H1 (cell line): ENCODE measurements around the gene DMWD.
A peak's percentile ranks its signal among the peaks of the same experiment; 100 is the strongest.

Source experiments
- MAX ChIP-seq: IDR thresholded peaks from 2 replicates; pipeline ENCODE4 v1.6.1; 2012; ENCODE audit warnings: inconsistent platforms
- POLR2A ChIP-seq, 2 experiments: IDR thresholded peaks; 1 replicate in 1 of 2; 2 replicates in 1 of 2; pipeline ENCODE4 v1.6.1; 2011; ENCODE audit warnings: low read depth in 2 of 2, low read length in 2 of 2, mild to moderate bottlenecking in 2 of 2; ENCODE audit errors: control extremely low read depth in 1 of 2
- POLR2AphosphoS5 ChIP-seq: IDR thresholded peaks from 2 replicates; pipeline ENCODE4 v1.6.1; 2011; ENCODE audit warnings: low read depth, low read length
- TF ChIP-seq, protein P1 (sequence below), 3 experiments: IDR thresholded peaks; 1 replicate in 2 of 3; 2 replicates in 1 of 3; pipeline versions ENCODE4 v1.5.1 to v1.6.1; 2011; ENCODE audit warnings: low read length in 3 of 3, mild to moderate bottlenecking in 3 of 3, inconsistent platforms in 2 of 3, low read depth in 1 of 3, moderate library complexity in 1 of 3; ENCODE audit not compliant: insufficient read depth in 1 of 3; ENCODE audit errors: control extremely low read depth in 1 of 3

- TF ChIP-seq, protein P1, sequence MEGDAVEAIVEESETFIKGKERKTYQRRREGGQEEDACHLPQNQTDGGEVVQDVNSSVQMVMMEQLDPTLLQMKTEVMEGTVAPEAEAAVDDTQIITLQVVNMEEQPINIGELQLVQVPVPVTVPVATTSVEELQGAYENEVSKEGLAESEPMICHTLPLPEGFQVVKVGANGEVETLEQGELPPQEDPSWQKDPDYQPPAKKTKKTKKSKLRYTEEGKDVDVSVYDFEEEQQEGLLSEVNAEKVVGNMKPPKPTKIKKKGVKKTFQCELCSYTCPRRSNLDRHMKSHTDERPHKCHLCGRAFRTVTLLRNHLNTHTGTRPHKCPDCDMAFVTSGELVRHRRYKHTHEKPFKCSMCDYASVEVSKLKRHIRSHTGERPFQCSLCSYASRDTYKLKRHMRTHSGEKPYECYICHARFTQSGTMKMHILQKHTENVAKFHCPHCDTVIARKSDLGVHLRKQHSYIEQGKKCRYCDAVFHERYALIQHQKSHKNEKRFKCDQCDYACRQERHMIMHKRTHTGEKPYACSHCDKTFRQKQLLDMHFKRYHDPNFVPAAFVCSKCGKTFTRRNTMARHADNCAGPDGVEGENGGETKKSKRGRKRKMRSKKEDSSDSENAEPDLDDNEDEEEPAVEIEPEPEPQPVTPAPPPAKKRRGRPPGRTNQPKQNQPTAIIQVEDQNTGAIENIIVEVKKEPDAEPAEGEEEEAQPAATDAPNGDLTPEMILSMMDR (IDR thresholded peaks at IDR 0.05; ENCODE audit: control extremely low read depth in 1 of 3, insufficient read depth in 1 of 3, low read depth in 1 of 3, low read length in 3 of 3) = no peak
- TF ChIP-seq POLR2A (IDR thresholded peaks at IDR 0.05; ENCODE audit: control extremely low read depth in 1 of 2, low read depth in 2 of 2, low read length in 2 of 2) = no peak
- peak; percentile 36 for TF ChIP-seq MAX
- no peak for TF ChIP-seq POLR2AphosphoS5
Measured at GRCh38 chr19:45733160-45733810, 59.4 kb downstream of the DMWD start, which contains the start of gene MEIOSIN.
